ENCODE measurements around the gene HSPBAP1.

- TF ChIP-seq CTCF (IDR thresholded peaks at IDR 0.05; ENCODE audit: low read depth, low read length) (no peak), POLR2A (IDR thresholded peaks at IDR 0.05; ENCODE audit: extremely low read depth, insufficient read length) (no peak)
These were observed 3.9 kb downstream of the HSPBAP1 start for GRCh38 chr3:122789585-122790273.

All from NB4 (cell line).